DLD1 (cell line): ENCODE data around the gene LHFPL6.

Source experiments
- in situ Hi-C: cut with HindIII; loops from 2 replicates; pipeline ENCODE4 v1.10.0; 2017; ENCODE audit warnings: low sequenced_read_pairs

Gene LHFPL6

GRCh38 chr13:39602614-39603366 is at the start of gene LHFPL6:
Gene LHFPL6 (minus strand): TSS chr13:39603193.
- in situ Hi-C loops = no loop called here

- in situ Hi-C loops = no loop called here
Measured at GRCh38 chr13:39646122-39646521, 43.1 kb upstream of the LHFPL6 start.

- in situ Hi-C loops = no loop called here
Measured at GRCh38 chr13:39641645-39642044, 38.7 kb upstream of the LHFPL6 start.

GRCh38 chr13:39637890-39638289 is 34.9 kb upstream of the LHFPL6 start:
- in situ Hi-C loops = no loop called here

GRCh38 chr13:39635564-39635963 is 32.6 kb upstream of the LHFPL6 start:
- in situ Hi-C loops = no loop called here

GRCh38 chr13:39632994-39633393 is 30.0 kb upstream of the LHFPL6 start:
- in situ Hi-C loops = no loop called here

GRCh38 chr13:39631307-39631706 is 28.3 kb upstream of the LHFPL6 start:
- in situ Hi-C loops = no loop called here

GRCh38 chr13:39623466-39623865 is 20.5 kb upstream of the LHFPL6 start:
- in situ Hi-C loops = no loop called here

GRCh38 chr13:39618561-39618960 is 15.6 kb upstream of the LHFPL6 start:
- in situ Hi-C loops = no loop called here

- in situ Hi-C loops = no loop called here
Measured at GRCh38 chr13:39616087-39616694, 13.2 kb upstream of the LHFPL6 start.

GRCh38 chr13:39612023-39612637 is 9.1 kb upstream of the LHFPL6 start:
- in situ Hi-C loops = no loop called here

- in situ Hi-C loops = no loop called here
Measured at GRCh38 chr13:39607876-39608275, 4.9 kb upstream of the LHFPL6 start.

GRCh38 chr13:39605677-39606320 is 2.8 kb upstream of the LHFPL6 start:
- in situ Hi-C loops = no loop called here

- in situ Hi-C loops = no loop called here
Measured at GRCh38 chr13:39604756-39605155, 1.8 kb upstream of the LHFPL6 start.

- in situ Hi-C loops = no loop called here
Measured at GRCh38 chr13:39603424-39603947, 493 bp upstream of the LHFPL6 start.

- in situ Hi-C loops = no loop called here
Measured at GRCh38 chr13:39602277-39602613, 748 bp downstream of the LHFPL6 start.

- in situ Hi-C loops = no loop called here
Measured at GRCh38 chr13:39601636-39602035, 1.4 kb downstream of the LHFPL6 start.

GRCh38 chr13:39600766-39601165 is 2.2 kb downstream of the LHFPL6 start:
- in situ Hi-C loops = no loop called here

- in situ Hi-C loops = no loop called here
Measured at GRCh38 chr13:39599842-39600241, 3.2 kb downstream of the LHFPL6 start.

GRCh38 chr13:39599012-39599411 is 4.0 kb downstream of the LHFPL6 start:
- in situ Hi-C loops = no loop called here

GRCh38 chr13:39597838-39598237 is 5.2 kb downstream of the LHFPL6 start:
- in situ Hi-C loops = no loop called here

GRCh38 chr13:39596685-39597084 is 6.3 kb downstream of the LHFPL6 start:
- in situ Hi-C loops = no loop called here
